GM12891 (cell line): ENCODE data around the gene HNF1A.

Experiments used
- PAX5 ChIP-seq: IDR thresholded peaks from 2 replicates; pipeline ENCODE4 v1.6.1; 2011; ENCODE audit warnings: low read length, moderate library complexity, mild to moderate bottlenecking; ENCODE audit not compliant: insufficient read depth, severe bottlenecking
- POLR2A ChIP-seq: IDR thresholded peaks from 2 replicates; pipeline ENCODE4 v1.6.1; 2011; ENCODE audit warnings: low read depth, low read length, control low read depth
- POLR2AphosphoS5 ChIP-seq: IDR thresholded peaks from 2 replicates; pipeline ENCODE4 v1.6.1; 2011; ENCODE audit warnings: low read depth, low read length, control low read depth
- POU2F2 ChIP-seq: IDR thresholded peaks from 2 replicates; pipeline ENCODE4 v1.6.1; 2011; ENCODE audit warnings: low read depth, mild to moderate bottlenecking, control low read depth, low read length, moderate library complexity
- SPI1 ChIP-seq: IDR thresholded peaks from 2 replicates; pipeline ENCODE4 v1.6.1; 2011; ENCODE audit warnings: low read depth, low read length, control low read depth
- TAF1 ChIP-seq: IDR thresholded peaks from 2 replicates; pipeline ENCODE4 v1.6.1; 2011; ENCODE audit warnings: low read depth, low read length, control low read depth

DNA sequence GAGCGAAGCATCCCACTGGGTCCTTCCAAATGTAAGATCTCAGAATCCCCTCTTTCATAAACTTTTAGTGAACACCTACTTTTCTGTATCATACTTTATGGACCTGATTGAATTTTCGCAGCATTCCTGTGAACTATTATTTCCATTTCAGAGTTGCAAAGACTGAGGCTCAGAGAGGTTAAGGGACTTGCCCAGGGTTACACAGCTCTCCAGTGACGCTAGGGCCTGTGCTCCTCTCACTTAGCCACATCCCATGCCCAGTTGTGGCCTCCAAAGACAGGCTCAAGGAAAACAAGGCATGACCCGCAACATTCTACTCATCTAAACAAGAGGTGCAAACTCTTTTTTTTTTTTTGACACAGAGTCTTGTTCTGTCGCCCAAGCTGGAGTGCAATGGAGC lies 48.3 kb upstream of the HNF1A start:
- TF ChIP-seq POLR2A (no peak), POLR2AphosphoS5 (no peak), PAX5 (no peak), TAF1 (no peak), SPI1 (no peak), POU2F2 (no peak)
